ENCODE results near the gene CLNK. TPM values are rescaled to one million over a fixed set of nuclear protein-coding genes. Genes with fewer than 3 reads are reported as not detected.

CLNK gene
- total RNA-seq, 1 donor from 2014 or later, result not detected

- no peaks in the 10 kb centered on the region for H3K9me3 Mint-ChIP-seq (ENCODE audit: unreplicated experiment)
Observed at GRCh38 chr4:10480616-10481015, 204.0 kb downstream of the CLNK start.

DNA sequence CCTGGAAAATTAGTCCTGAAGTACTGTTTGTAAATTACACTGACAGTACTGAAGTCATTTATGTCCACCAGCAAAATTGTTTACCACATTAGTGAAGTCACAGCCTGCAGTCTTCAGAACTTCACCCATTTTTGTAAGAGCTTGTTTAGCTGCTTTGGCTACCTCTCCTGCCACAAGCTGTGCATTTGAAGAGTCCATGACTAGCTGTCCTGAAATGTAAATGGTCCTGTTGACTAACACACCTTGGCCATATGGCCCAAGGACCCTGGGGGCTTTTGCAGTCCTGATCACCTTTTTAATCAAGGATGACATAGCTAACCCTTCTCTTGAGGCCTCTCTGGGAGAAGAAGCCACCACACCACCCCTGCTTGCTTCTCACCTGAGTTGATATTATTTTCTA, 205.9 kb downstream of the CLNK start:
- H3K36me3 Mint-ChIP-seq (ENCODE audit: low read depth, unreplicated experiment), result no peaks in the 10 kb centered on the region
- H3K27ac Mint-ChIP-seq (ENCODE audit: unreplicated experiment), result no peak overlapping the region
- TF ChIP-seq CTCF (IDR thresholded peaks at IDR 0.05; ENCODE audit: unreplicated experiment), result no peak
- no peak for DNase-seq (ENCODE audit: low spot score)
- H3K4me3 Mint-ChIP-seq (ENCODE audit: unreplicated experiment), result no peak overlapping the region
- H3K9me3 Mint-ChIP-seq (ENCODE audit: unreplicated experiment), result no peaks in the 10 kb centered on the region
- H3K4me1 Mint-ChIP-seq (ENCODE audit: unreplicated experiment), result peaks cover 3% of the 10 kb centered on the region
- no peaks in the 10 kb centered on the region for H3K27me3 Mint-ChIP-seq (ENCODE audit: unreplicated experiment)

More at GRCh38 chr4:10480616-10481015, 204.0 kb downstream of the CLNK start:
- H3K4me1 Mint-ChIP-seq (ENCODE audit: unreplicated experiment), result peaks cover 3% of the 10 kb centered on the region
- H3K27ac Mint-ChIP-seq (ENCODE audit: unreplicated experiment), result no peak overlapping the region
- H3K27me3 Mint-ChIP-seq (ENCODE audit: unreplicated experiment), result no peaks in the 10 kb centered on the region
- no peaks in the 10 kb centered on the region for H3K36me3 Mint-ChIP-seq (ENCODE audit: low read depth, unreplicated experiment)
- no peak overlapping the region for H3K4me3 Mint-ChIP-seq (ENCODE audit: unreplicated experiment)
- no peak for TF ChIP-seq CTCF (IDR thresholded peaks at IDR 0.05; ENCODE audit: unreplicated experiment)
- no peak for DNase-seq (ENCODE audit: low spot score)

GRCh38 chr4:10470505-10470904, 214.1 kb downstream of the CLNK start:
- Mint-ChIP-seq H3K4me1 (ENCODE audit: unreplicated experiment) (no peaks in the 10 kb centered on the region), H3K36me3 (ENCODE audit: low read depth, unreplicated experiment) (no peaks in the 10 kb centered on the region), H3K27me3 (ENCODE audit: unreplicated experiment) (no peaks in the 10 kb centered on the region), H3K9me3 (ENCODE audit: unreplicated experiment) (no peaks in the 10 kb centered on the region), H3K27ac (ENCODE audit: unreplicated experiment) (no peak overlapping the region), H3K4me3 (ENCODE audit: unreplicated experiment) (no peak overlapping the region)
- no peak for DNase-seq (ENCODE audit: low spot score)
- no peak for TF ChIP-seq CTCF (IDR thresholded peaks at IDR 0.05; ENCODE audit: unreplicated experiment)

GRCh38 chr4:10466161-10466560, 218.4 kb downstream of the CLNK start:
- Mint-ChIP-seq H3K27me3 (ENCODE audit: unreplicated experiment) (peaks cover 5% of the 10 kb centered on the region), H3K36me3 (ENCODE audit: low read depth, unreplicated experiment) (peaks cover 5% of the 10 kb centered on the region), H3K4me1 (ENCODE audit: unreplicated experiment) (peaks cover 3% of the 10 kb centered on the region), H3K4me3 (ENCODE audit: unreplicated experiment) (no peak overlapping the region), H3K27ac (ENCODE audit: unreplicated experiment) (no peak overlapping the region), H3K9me3 (ENCODE audit: unreplicated experiment) (no peaks in the 10 kb centered on the region)
- no peak for DNase-seq (ENCODE audit: low spot score)
- TF ChIP-seq CTCF (IDR thresholded peaks at IDR 0.05; ENCODE audit: unreplicated experiment), result no peak

DNA sequence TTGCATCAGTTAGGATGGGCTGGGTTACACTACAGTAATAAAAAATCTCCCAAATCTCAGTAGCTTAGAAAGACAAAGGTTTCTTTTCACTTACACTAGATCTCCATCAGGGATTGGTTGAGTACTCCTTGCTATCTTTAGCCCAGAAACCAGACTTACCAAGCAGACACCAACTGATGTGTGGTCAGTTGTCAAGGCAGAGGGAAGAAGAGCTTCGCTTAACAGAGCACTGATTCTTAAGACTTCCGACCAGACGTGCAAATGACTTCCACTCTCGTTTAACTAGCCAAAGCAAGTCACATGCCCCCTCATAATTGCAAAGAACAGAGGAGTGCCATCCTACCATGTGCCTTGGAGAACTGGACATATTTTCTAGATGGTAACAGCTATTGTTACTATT, 221.7 kb downstream of the CLNK start:
- Mint-ChIP-seq H3K36me3 (ENCODE audit: low read depth, unreplicated experiment) (peaks cover 10% of the 10 kb centered on the region), H3K4me3 (ENCODE audit: unreplicated experiment) (no peak overlapping the region), H3K4me1 (ENCODE audit: unreplicated experiment) (peaks cover 8% of the 10 kb centered on the region), H3K9me3 (ENCODE audit: unreplicated experiment) (peaks cover 4% of the 10 kb centered on the region), H3K27me3 (ENCODE audit: unreplicated experiment) (peaks cover 19% of the 10 kb centered on the region), H3K27ac (ENCODE audit: unreplicated experiment) (no peak overlapping the region)
- DNase-seq (ENCODE audit: low spot score), result no peak
- no peak for TF ChIP-seq CTCF (IDR thresholded peaks at IDR 0.05; ENCODE audit: unreplicated experiment)
